Hepatocyte (in vitro differentiated cells): Measurements from ENCODE around the gene FHOD3. TPM values are rescaled to one million over a fixed set of nuclear protein-coding genes. Genes with fewer than 3 reads are reported as not detected.

Experiments
- DNase-seq: peaks from one replicate; pipeline ENCODE4 v3.0.0-alpha.2; 2016; ENCODE audit warnings: low spot score
- H2AFZ ChIP-seq: fragments of 200-600 bp; sonication (generic); 2 replicates; pipeline ENCODE4 v1.6.0; 2016; ENCODE audit warnings: antibody characterized with exemption, mild to moderate bottlenecking
- H3K27ac ChIP-seq: fragments of 200-600 bp; sonication (generic); 2 replicates; pipeline ENCODE4 v1.5.1; 2016; ENCODE audit warnings: mild to moderate bottlenecking
- H3K27me3 ChIP-seq: fragments of 200-600 bp; sonication (generic); 2 replicates; pipeline ENCODE4 v1.6.1; 2016
- H3K36me3 ChIP-seq: fragments of 200-600 bp; sonication (generic); replicated peaks from 2 replicates; pipeline ENCODE4 v1.5.1; 2016; ENCODE audit warnings: low read depth; ENCODE audit not compliant: insufficient read depth
- H3K4me1 ChIP-seq: fragments of 200-600 bp; sonication (generic); 2 replicates; pipeline ENCODE4 v1.5.1; 2016; ENCODE audit warnings: mild to moderate bottlenecking, moderate library complexity; ENCODE audit not compliant: insufficient read depth
- H3K4me2 ChIP-seq: fragments of 200-600 bp; sonication (generic); 2 replicates; pipeline ENCODE4 v1.6.0; 2016
- H3K4me3 ChIP-seq: fragments of 200-600 bp; sonication (generic); 2 replicates; pipeline ENCODE4 v1.5.1; 2016; ENCODE audit warnings: mild to moderate bottlenecking
- H3K79me2 ChIP-seq: fragments of 200-600 bp; sonication (generic); 2 replicates; pipeline ENCODE4 v1.6.0; 2017; ENCODE audit warnings: mild to moderate bottlenecking
- H3K9me2 ChIP-seq: fragments of 200-600 bp; sonication (generic); replicated peaks from 2 replicates; pipeline ENCODE4 v1.6.0; 2017; ENCODE audit warnings: mild to moderate bottlenecking; ENCODE audit not compliant: insufficient read depth
- H3K9me3 ChIP-seq: fragments of 200-600 bp; sonication (generic); 2 replicates; pipeline ENCODE4 v1.5.1; 2016; ENCODE audit warnings: low read depth, mild to moderate bottlenecking
- H4K20me1 ChIP-seq: fragments of 200-600 bp; sonication (generic); 2 replicates; pipeline ENCODE4 v1.6.0; 2016; ENCODE audit warnings: mild to moderate bottlenecking; ENCODE audit not compliant: insufficient read depth, poor library complexity, severe bottlenecking
- EZH2 ChIP-seq: fragments of 200-600 bp; sonication (generic); IDR thresholded peaks from 2 replicates; pipeline ENCODE4 v1.6.1; 2016; ENCODE audit warnings: antibody characterized with exemption, mild to moderate bottlenecking, borderline replicate concordance
- EZH2phosphoT487 ChIP-seq: fragments of 200-600 bp; sonication (generic); IDR thresholded peaks from one replicate; pipeline ENCODE4 v1.6.1; 2018; ENCODE audit warnings: antibody characterized with exemption, mild to moderate bottlenecking, low read depth, moderate library complexity; ENCODE audit not compliant: unreplicated experiment, severe bottlenecking
- WGBS: methylation state at CpG from one replicate; pipeline ENCODE4 v1.1.6; 2016; ENCODE audit warnings: low lambda C conversion rate; ENCODE audit errors: missing lambda C conversion rate; 5-methylcytosine and 5-hydroxymethylcytosine counted together
- polyA plus RNA-seq: library from polyadenylated mRNA; unstranded; fragments of >200 nt; fragmentation: Nextera tagmentation; extraction: Ambion mirVana; gene quantifications from 2 replicates; pipeline ENCODE4 v1.2.1, GENCODE V29; 2016
- total RNA-seq: library from RNA; depleted of rRNA; stranded (reverse); fragments of >200 nt; gene quantifications from 2 replicates; pipeline ENCODE4 v1.2.3, GENCODE V29; 2014
- TF ChIP-seq, protein P1 (sequence below): fragments of 200-600 bp; sonication (generic); IDR thresholded peaks from 2 replicates; pipeline ENCODE4 v1.5.1; 2016; ENCODE audit warnings: antibody characterized with exemption, mild to moderate bottlenecking; ENCODE audit not compliant: poor library complexity

Gene FHOD3
- total and polyA plus RNA-seq, 2 experiments from 2014 or later: 1.7 to 2.7 TPM

DNA sequence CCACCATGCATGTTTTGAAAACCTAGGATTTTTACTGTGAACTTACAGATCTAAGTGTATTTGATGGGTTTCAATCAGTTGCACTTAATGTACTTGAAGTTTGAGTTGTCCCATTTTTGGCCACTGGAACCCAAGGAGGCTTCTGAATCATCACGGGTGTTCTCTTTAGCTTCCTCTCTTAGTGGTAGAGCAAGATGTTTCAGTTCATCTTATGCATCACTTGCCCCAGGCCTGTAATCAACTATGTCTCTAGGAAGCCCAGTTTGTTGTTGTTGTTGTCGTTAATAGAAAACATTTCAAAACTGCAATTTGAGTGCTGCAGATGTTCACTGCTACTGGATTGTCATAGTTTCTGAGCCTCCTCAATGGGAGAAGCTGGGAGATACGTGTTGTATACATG lies 97.0 kb downstream of the FHOD3 start:
- no peak for TF ChIP-seq EZH2phosphoT487
- TF ChIP-seq, protein P1, sequence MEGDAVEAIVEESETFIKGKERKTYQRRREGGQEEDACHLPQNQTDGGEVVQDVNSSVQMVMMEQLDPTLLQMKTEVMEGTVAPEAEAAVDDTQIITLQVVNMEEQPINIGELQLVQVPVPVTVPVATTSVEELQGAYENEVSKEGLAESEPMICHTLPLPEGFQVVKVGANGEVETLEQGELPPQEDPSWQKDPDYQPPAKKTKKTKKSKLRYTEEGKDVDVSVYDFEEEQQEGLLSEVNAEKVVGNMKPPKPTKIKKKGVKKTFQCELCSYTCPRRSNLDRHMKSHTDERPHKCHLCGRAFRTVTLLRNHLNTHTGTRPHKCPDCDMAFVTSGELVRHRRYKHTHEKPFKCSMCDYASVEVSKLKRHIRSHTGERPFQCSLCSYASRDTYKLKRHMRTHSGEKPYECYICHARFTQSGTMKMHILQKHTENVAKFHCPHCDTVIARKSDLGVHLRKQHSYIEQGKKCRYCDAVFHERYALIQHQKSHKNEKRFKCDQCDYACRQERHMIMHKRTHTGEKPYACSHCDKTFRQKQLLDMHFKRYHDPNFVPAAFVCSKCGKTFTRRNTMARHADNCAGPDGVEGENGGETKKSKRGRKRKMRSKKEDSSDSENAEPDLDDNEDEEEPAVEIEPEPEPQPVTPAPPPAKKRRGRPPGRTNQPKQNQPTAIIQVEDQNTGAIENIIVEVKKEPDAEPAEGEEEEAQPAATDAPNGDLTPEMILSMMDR: no peak
- TF ChIP-seq EZH2: no peak

DNA sequence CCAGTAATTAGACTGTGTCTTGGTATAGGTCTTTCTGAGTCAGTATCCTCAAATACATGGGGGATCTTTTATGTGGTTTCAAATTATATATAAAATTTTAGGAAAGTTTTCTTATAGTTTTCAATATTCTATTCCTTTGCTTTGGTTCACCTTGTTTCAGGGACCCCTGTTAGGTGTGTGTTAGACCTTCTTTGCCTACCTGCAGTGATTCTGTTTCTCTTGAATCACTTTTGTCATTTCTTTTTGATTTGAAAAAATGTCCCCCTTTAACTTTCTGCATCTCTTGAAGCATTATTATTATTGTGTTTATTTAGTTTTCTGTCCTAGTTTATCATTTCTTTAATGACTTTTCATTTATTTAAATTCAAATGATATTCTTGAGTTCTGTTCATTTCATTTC lies 98.7 kb downstream of the FHOD3 start:
- no peak overlapping the region for H2AFZ ChIP-seq
- no peaks in the 10 kb centered on the region for H3K36me3 ChIP-seq
- no peaks in the 10 kb centered on the region for H3K9me3 ChIP-seq
- no peaks in the 10 kb centered on the region for H3K27me3 ChIP-seq
- no peaks in the 10 kb centered on the region for H3K79me2 ChIP-seq
- no peak overlapping the region for H3K4me3 ChIP-seq
- DNase-seq: no peak
- H3K27ac ChIP-seq: no peak overlapping the region
- H3K4me2 ChIP-seq: no peak overlapping the region
- no peaks in the 10 kb centered on the region for H4K20me1 ChIP-seq
- no peaks in the 10 kb centered on the region for H3K9me2 ChIP-seq
- H3K4me1 ChIP-seq: no peaks in the 10 kb centered on the region
- TF ChIP-seq, protein P1: no peak
- TF ChIP-seq EZH2: no peak
- no peak for TF ChIP-seq EZH2phosphoT487

More for the DNA sequence above, 97.0 kb downstream of the FHOD3 start:
- DNase-seq: no peak
- Histone ChIP-seq H3K4me2 (no peak overlapping the region), H2AFZ (no peak overlapping the region), H4K20me1 (no peaks in the 10 kb centered on the region), H3K36me3 (no peaks in the 10 kb centered on the region), H3K4me3 (no peak overlapping the region), H3K79me2 (no peaks in the 10 kb centered on the region), H3K27ac (no peak overlapping the region), H3K9me3 (no peaks in the 10 kb centered on the region), H3K9me2 (no peaks in the 10 kb centered on the region), H3K4me1 (no peaks in the 10 kb centered on the region), H3K27me3 (no peaks in the 10 kb centered on the region)
- WGBS: 85% methylated on average over 3 of the region's 3 CpGs

DNA sequence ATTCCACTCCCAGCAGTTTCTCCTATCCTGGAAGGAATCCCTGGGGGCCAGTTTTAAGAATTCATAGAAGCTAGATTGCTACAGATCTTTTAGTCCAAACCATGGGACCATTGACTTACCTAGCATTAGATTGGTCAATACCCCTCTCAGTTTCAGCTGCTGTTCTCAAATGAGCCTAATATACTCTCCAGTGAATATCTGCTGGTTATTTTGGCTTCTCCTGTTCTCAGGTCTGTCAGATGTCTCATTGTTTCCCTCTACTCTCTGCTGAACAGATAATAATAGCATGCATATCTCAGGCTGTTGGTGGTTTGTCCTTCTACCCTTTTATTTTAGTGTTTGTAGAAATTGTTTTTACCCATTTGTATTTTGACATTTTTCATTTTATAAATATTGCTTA lies 99.5 kb downstream of the FHOD3 start:
- Histone ChIP-seq H3K4me1 (no peaks in the 10 kb centered on the region), H3K27me3 (no peaks in the 10 kb centered on the region), H3K4me2 (no peak overlapping the region), H4K20me1 (no peaks in the 10 kb centered on the region), H2AFZ (no peak overlapping the region), H3K9me2 (no peaks in the 10 kb centered on the region), H3K27ac (no peak overlapping the region), H3K79me2 (no peaks in the 10 kb centered on the region), H3K4me3 (no peak overlapping the region), H3K9me3 (no peaks in the 10 kb centered on the region), H3K36me3 (no peaks in the 10 kb centered on the region)
- no peak for DNase-seq
- TF ChIP-seq, protein P1: no peak
- TF ChIP-seq EZH2phosphoT487 (no peak), EZH2 (no peak)

DNA sequence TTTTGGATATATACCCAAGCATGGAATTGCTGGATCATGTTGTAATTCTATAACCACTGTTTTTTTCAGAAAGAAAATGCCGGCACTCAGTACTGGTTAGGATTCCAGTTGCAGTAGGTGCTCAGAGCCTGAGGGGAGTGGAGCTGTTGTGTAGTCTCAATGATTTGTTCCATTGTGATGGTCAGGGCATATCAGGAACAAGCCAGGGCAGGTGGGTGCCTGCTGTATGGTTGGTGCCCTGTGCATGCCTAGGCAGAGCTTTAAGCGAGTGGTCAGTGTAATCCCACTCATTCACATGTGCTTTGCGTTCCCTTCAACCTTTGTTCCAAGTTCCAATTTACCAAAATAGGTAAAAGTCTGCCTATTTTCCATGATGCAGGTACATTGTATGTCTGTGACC lies 100.9 kb downstream of the FHOD3 start:
- no peaks in the 10 kb centered on the region for H3K36me3 ChIP-seq
- H2AFZ ChIP-seq: no peak overlapping the region
- H3K9me3 ChIP-seq: no peaks in the 10 kb centered on the region
- no peaks in the 10 kb centered on the region for H3K4me1 ChIP-seq
- H3K4me3 ChIP-seq: no peak overlapping the region
- 99% methylated on average over 3 of the region's 3 CpGs for WGBS
- TF ChIP-seq EZH2 (no peak), EZH2phosphoT487 (no peak)
- TF ChIP-seq, protein P1: no peak
- H3K4me2 ChIP-seq: no peak overlapping the region
- H3K79me2 ChIP-seq: no peaks in the 10 kb centered on the region
- H3K9me2 ChIP-seq: no peaks in the 10 kb centered on the region
- H3K27me3 ChIP-seq: no peaks in the 10 kb centered on the region
- no peak overlapping the region for H3K27ac ChIP-seq
- no peak for DNase-seq
- H4K20me1 ChIP-seq: no peaks in the 10 kb centered on the region
